SIG-M5 treated with dmso at 0.1 percent for 504 hours (cell line): ENCODE results near the gene FAM156B.
"Not testable (repeated sequence)": the region's sequence is repeated elsewhere in the genome, so short reads cannot be mapped to it uniquely, and the experiment has no call there.

Experiments
- DNase-seq: peaks from one replicate; lab custom pipeline; 2025; ENCODE audit not compliant: unreplicated experiment; lab: John Stamatoyannopoulos, UW

The FAM156B gene

GRCh38 chrX:52923781-52924241 lies 26.7 kb downstream of the FAM156B start:
- DNase-seq: peak; percentile 36

- DNase-seq: not testable (repeated sequence)
Observed at GRCh38 chrX:52930214-52930613, 33.1 kb downstream of the FAM156B start.

- DNase-seq: no peak
Observed at GRCh38 chrX:52933213-52933612, 36.1 kb downstream of the FAM156B start.

GRCh38 chrX:52933976-52934703 lies 37.0 kb downstream of the FAM156B start:
- no peak for DNase-seq

GRCh38 chrX:52934704-52935469 lies 37.8 kb downstream of the FAM156B start:
- DNase-seq: peak; percentile 91

- not testable (repeated sequence) for DNase-seq
Observed at GRCh38 chrX:52935470-52935784, 38.3 kb downstream of the FAM156B start.

- not testable (repeated sequence) for DNase-seq
Observed at GRCh38 chrX:52940704-52941103, 43.6 kb downstream of the FAM156B start.

GRCh38 chrX:52941728-52942127 lies 44.6 kb downstream of the FAM156B start:
- DNase-seq: not testable (repeated sequence)

GRCh38 chrX:52945838-52946494 lies 48.8 kb downstream of the FAM156B start:
- not testable (repeated sequence) for DNase-seq

- DNase-seq: not testable (repeated sequence)
Observed at GRCh38 chrX:52947501-52947900, 50.4 kb downstream of the FAM156B start.

GRCh38 chrX:52948265-52948664 lies 51.1 kb downstream of the FAM156B start:
- DNase-seq: not testable (repeated sequence)

- not testable (repeated sequence) for DNase-seq
Observed at GRCh38 chrX:52949325-52949724, 52.2 kb downstream of the FAM156B start.

GRCh38 chrX:52949884-52950283 lies 52.8 kb downstream of the FAM156B start:
- DNase-seq: not testable (repeated sequence)
